Measurements from ENCODE around the gene WEE2.
A peak's percentile ranks its signal among the peaks of the same experiment; 100 is the strongest.

The WEE2 gene

DNA sequence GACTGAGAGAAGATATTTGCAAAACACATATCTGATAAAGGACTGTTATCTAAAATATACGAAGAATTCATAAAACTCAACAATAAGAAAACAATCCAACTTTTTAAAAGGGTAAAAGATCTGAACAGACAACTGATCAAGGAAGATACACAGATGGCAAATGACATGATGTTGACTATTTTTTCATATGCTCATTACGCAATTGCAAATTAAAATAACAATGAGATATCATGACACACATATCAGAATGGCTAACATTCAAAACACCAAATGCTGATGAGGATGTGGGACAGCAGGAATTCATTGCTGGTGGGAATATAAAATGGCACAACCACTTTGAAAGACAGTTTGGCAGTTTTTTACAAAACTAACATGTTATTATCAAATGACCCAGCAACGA is 15.1 kb upstream of the WEE2 start:
- TF ChIP-seq, protein P1, sequence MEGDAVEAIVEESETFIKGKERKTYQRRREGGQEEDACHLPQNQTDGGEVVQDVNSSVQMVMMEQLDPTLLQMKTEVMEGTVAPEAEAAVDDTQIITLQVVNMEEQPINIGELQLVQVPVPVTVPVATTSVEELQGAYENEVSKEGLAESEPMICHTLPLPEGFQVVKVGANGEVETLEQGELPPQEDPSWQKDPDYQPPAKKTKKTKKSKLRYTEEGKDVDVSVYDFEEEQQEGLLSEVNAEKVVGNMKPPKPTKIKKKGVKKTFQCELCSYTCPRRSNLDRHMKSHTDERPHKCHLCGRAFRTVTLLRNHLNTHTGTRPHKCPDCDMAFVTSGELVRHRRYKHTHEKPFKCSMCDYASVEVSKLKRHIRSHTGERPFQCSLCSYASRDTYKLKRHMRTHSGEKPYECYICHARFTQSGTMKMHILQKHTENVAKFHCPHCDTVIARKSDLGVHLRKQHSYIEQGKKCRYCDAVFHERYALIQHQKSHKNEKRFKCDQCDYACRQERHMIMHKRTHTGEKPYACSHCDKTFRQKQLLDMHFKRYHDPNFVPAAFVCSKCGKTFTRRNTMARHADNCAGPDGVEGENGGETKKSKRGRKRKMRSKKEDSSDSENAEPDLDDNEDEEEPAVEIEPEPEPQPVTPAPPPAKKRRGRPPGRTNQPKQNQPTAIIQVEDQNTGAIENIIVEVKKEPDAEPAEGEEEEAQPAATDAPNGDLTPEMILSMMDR (conservative IDR thresholded peaks at IDR 0.05) = no peak
- H3K27ac ChIP-seq = no peak overlapping the region

DNA sequence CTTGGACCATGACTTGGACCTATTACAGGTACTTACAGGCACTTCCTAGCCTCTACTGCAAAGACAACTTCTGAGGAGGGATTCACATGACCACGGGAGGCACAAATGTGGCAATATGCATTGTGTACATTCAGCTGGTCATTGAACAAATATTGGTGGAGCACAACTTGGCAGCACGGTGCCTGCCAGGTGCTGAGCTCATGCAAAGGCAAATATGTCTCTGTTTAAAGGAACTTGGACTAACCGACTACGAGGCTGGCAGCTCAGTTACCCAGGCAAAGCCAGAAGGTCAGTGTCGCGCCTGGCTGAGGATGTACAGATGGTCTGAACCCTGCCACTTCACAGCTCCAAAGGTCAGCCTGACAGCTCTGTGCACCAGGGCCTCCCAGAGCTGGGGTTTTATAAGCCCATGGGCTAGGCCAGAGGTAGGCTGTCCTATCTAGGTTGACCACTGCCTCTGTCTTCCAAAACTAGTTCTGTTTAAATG is 12.3 kb upstream of the WEE2 start:
- peak overlapping the region; percentile 56 for H3K27ac ChIP-seq
- TF ChIP-seq, protein P1 (conservative IDR thresholded peaks at IDR 0.05) = no peak

DNA sequence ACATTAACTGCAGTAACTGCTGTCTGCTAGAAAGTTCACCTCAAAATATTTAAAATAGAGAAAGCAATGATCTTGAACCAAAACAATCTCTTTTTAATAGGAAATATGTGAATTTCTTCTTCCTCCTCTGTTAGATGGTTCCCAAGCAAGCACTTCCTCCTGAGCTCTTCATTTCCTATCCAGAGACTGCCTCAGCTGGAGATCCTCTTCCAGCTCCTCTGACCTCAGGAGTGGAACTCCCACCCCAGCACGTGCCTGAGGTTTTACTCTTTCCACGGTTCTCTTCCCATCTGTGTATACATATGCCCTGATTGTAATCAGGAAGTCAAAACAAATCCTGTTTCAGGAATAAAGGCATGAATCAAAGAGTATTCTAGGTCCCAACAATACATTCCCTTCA is 11.8 kb upstream of the WEE2 start:
- H3K27ac ChIP-seq = peak overlapping the region; percentile 56
- TF ChIP-seq, protein P1 (conservative IDR thresholded peaks at IDR 0.05) = no peak

DNA sequence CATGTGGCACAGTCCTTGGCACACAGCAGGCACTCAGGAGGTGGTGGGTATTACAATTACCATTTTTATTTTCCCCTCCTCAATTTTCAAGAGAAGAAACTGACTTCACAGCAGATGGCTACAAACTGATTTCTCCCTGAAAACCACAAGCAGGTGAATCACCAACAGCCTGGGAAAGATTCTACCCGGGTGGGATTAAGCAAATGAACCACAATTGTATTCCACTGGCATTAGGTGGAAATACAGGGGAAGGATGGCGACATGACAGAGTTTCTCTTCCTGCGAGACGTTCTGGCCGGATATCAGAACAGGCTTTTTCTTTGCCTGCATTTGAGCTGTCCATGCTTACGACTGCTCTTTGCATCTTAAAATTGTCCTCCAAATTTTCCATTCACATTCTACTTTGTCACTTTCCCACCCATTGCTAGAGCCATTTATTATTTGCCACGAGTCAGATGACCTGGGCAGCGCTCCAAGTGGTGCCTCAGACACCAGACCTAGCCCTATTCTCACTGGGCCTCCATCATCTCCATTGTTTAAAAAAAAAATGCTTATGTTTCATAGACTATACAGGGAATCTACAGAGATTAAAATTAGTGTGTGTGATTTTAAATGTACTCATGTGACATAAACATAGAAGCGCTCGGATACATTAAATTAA is 10.8 kb upstream of the WEE2 start:
- TF ChIP-seq, protein P1 (conservative IDR thresholded peaks at IDR 0.05) = no peak
- peak overlapping the region; percentile 56; the same call in 1 of the 2 replicates for H3K27ac ChIP-seq

DNA sequence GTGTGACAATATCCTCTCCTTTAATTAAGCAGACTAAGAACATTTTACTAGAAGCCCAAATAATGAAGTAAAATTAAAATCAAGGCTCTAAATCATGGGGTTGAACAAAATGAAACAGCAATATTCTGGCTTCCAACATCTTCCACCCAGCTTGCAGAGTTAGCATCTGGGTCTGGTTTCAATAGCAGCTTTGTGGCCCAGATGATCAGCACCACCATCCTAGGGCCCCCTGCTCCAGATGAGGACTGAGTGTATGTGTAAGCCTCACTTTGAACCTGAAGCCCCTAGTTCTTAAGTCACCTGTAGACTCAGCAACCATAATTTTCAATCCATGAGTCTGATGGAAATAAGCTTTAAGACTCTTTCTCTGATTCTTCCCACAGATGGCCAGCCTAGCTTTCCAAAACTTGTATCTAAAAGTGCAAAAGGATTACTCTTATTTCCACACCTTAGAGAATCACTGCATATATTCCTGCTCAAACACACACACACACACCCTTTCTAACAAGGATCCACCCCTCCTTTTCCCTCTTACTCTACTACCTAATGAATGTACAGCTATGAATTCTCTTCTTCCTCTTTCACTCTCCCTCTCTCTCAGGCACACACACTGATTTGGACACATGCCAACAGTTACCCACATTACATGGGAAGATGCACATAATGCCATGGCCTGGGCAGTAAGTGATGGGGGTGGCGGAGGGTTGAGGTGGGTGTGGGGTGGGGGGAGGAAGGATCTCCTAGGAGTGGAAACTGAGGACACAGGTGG is 9.7 kb upstream of the WEE2 start:
- no peak overlapping the region for H3K27ac ChIP-seq
- TF ChIP-seq, protein P1 (conservative IDR thresholded peaks at IDR 0.05) = no peak

- TF ChIP-seq, protein P1 (conservative IDR thresholded peaks at IDR 0.05) = no peak
- no peak overlapping the region for H3K27ac ChIP-seq
Measured at GRCh38 chr7:141699860-141700259, 8.3 kb upstream of the WEE2 start.

DNA sequence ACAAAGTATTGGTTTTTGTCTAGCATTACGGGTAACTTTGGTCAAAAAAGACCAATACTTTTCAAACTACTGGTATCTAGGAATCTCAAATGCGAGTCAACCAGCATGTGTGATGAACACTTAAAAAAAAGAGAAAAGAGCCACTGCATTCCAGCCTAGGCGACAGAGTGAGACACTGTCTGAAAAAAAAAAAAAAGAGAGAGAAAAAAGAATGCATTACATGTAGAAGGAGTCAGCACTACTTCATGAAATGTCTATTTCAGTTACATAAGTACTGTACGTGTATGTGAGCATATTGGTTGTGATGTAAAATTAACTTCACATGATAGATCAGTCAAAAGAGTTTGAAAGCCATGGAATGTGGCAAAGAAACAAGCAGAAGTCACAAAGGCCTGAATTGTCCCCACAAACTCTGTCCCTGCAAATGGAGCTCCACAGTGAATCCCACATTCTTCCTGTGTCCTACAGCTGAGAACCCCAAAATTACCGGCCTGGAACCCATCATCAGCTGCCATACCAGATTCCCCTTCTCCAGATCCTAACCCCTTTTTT is 7.8 kb upstream of the WEE2 start:
- H3K27ac ChIP-seq = peak overlapping the region; percentile 92
- TF ChIP-seq, protein P1 (conservative IDR thresholded peaks at IDR 0.05) = no peak

Measured in VCaP (cell line).